AG10803 (cell line): ENCODE results near the gene CTIF.
A peak's percentile ranks its signal among the peaks of the same experiment; 100 is the strongest.

Experiments
- DNase-seq: peaks from one replicate; pipeline ENCODE4 v3.0.0; 2010; ENCODE audit warnings: low read depth
- H3K4me3 ChIP-seq: 2 replicates; pipeline ENCODE4 v1.5.1; 2011; ENCODE audit warnings: mild to moderate bottlenecking, low read length, control low read depth
- CTCF ChIP-seq: conservative IDR thresholded peaks from 2 replicates; pipeline ENCODE4 v1.5.1; 2011; ENCODE audit warnings: mild to moderate bottlenecking, low read length, control low read depth, inconsistent platforms

CTIF gene

GRCh38 chr18:48545757-48546321 lies 7.0 kb downstream of the CTIF start:
- H3K4me3 ChIP-seq = peak overlapping the region; percentile 0; the same call in 1 of the 2 replicates
- peak; percentile 88 for DNase-seq

GRCh38 chr18:48546396-48546795 lies 7.6 kb downstream of the CTIF start:
- peak; percentile 77 for DNase-seq

More at GRCh38 chr18:48545757-48546321, 7.0 kb downstream of the CTIF start:
- TF ChIP-seq CTCF = no peak

GRCh38 chr18:48547531-48547981 lies 8.7 kb downstream of the CTIF start:
- TF ChIP-seq CTCF = no peak
- DNase-seq = no peak
- peak overlapping the region; percentile 4; the same call in 1 of the 2 replicates for H3K4me3 ChIP-seq

More at GRCh38 chr18:48546396-48546795, 7.6 kb downstream of the CTIF start:
- H3K4me3 ChIP-seq = no peak overlapping the region; the same call in 1 of the 2 replicates
- TF ChIP-seq CTCF = no peak

GRCh38 chr18:48548011-48548771 lies 9.4 kb downstream of the CTIF start:
- 0 out of 2 replicates have a peak, but pooled peaks have one; percentile 8 for TF ChIP-seq CTCF
- H3K4me3 ChIP-seq = no peak overlapping the region; the same call in 1 of the 2 replicates
- peak; percentile 96 for DNase-seq

GRCh38 chr18:48548921-48549320 lies 10.1 kb downstream of the CTIF start:
- no peak overlapping the region for H3K4me3 ChIP-seq
- DNase-seq = no peak
- no peak for TF ChIP-seq CTCF

- no peak for DNase-seq
- H3K4me3 ChIP-seq = no peak overlapping the region
- no peak for TF ChIP-seq CTCF
These were observed 11.4 kb downstream of the CTIF start for GRCh38 chr18:48550101-48550729.
